Measurements from ENCODE around the gene GNPDA1. TPM values are rescaled to one million over a fixed set of nuclear protein-coding genes. Genes with fewer than 3 reads are reported as not detected.

GNPDA1 gene
- total and polyA plus RNA-seq, 9 of the 15 experiments (the other 6 are each of a cell fraction or from before 2014, with no cell fraction given), result 14.1 to 145 (median 52.2) TPM

GRCh38 chr5:141952020-141952419 lies 60.8 kb downstream of the GNPDA1 start:
- DNase-seq (ENCODE audit: extremely low read depth in 1 of 4, low spot score in 3 of 4), result no peak
- TF ChIP-seq ZSCAN32 (CRISPR knock-in tag; IDR thresholded peaks at IDR 0.05) (no peak), ARID2 (IDR thresholded peaks at IDR 0.05) (no peak), CREB3 (tag; conservative IDR thresholded peaks at IDR 0.05; ENCODE audit: low read depth) (no peak), ZBTB40 (IDR thresholded peaks at IDR 0.05) (no peak), ZBTB40 (CRISPR knock-in tag; IDR thresholded peaks at IDR 0.05) (no peak), MLX (CRISPR knock-in tag; conservative IDR thresholded peaks at IDR 0.05) (no peak), KDM2B (CRISPR knock-in tag; IDR thresholded peaks at IDR 0.05) (no peak), U2AF2 (optimal IDR thresholded peaks at IDR 0.05; ENCODE audit: low read depth, low read length) (no peak), EP300 (IDR thresholded peaks at IDR 0.05; ENCODE audit: low read length) (no peak), GTF2E2 (tag; IDR thresholded peaks at IDR 0.05) (no peak), ZNF143 (CRISPR knock-in tag; IDR thresholded peaks at IDR 0.05) (no peak), NCOA4 (IDR thresholded peaks at IDR 0.05; ENCODE audit: partially characterized antibody) (no peak), PHTF2 (CRISPR knock-in tag; IDR thresholded peaks at IDR 0.05) (no peak), MCM3 (IDR thresholded peaks at IDR 0.05) (no peak), TEAD2 (tag; IDR thresholded peaks at IDR 0.05) (no peak)

More at GRCh38 chr5:141952020-141952419, 60.8 kb downstream of the GNPDA1 start:
- in situ Hi-C loops (cut with MboI) (no loop called here), intact Hi-C loops (cut with micrococcal nuclease) (no loop called here)
- no peak for FAIRE-seq
- no peak overlapping the region for H3K4me2 ChIP-seq (ENCODE audit: insufficient read depth, low read length)
- ATAC-seq, result no peak
- no peak overlapping the region for H2AFZ ChIP-seq (ENCODE audit: low read depth, low read length)
- ChIA-PET POLR2A (no interaction called here), CTCF (ENCODE audit: low intra/inter-chr PET ratio) (no interaction called here)
- no peak overlapping the region for H3K4me3 ChIP-seq
- H3K27me3 ChIP-seq (ENCODE audit: control insufficient read depth in 2 of 2, insufficient read depth in 2 of 2, low read length in 2 of 2), result peaks cover 20 to 53% of the 10 kb centered on the region in 2 experiments; a peak in 4 of 5 replicates
- H3K4me1 ChIP-seq (replicated peaks in 1 of 2; ENCODE audit: control insufficient read depth in 2 of 2, insufficient read depth in 2 of 2, low read length in 2 of 2), result no peaks in the 10 kb centered on the region; a peak in 1 of 5 replicates
- no peaks in the 10 kb centered on the region for H3K9me3 ChIP-seq (replicated peaks; ENCODE audit: control insufficient read depth, insufficient read depth, low read depth, low read length)
- 29% methylated on average over 2 of the region's 2 CpGs for WGBS (ENCODE audit: insufficient coverage, low coverage, missing lambda C conversion rate)
- no peaks in the 10 kb centered on the region for H3K36me3 ChIP-seq (ENCODE audit: control insufficient read depth, insufficient read depth, low read length)
- H3K9ac ChIP-seq (ENCODE audit: insufficient read depth in 1 of 2, low read depth in 2 of 2, low read length in 2 of 2), result no peak overlapping the region
- H3K9me1 ChIP-seq (ENCODE audit: control insufficient read depth, insufficient read depth, low read length), result no peaks in the 10 kb centered on the region
- H3K79me2 ChIP-seq (ENCODE audit: control insufficient read depth, insufficient read depth, low read length), result no peaks in the 10 kb centered on the region
- no peak overlapping the region for H3K27ac ChIP-seq (ENCODE audit: extremely low read depth, low read depth, low read length)
- BruUV-seq (replicated peaks), result no TSS peak
- peaks cover 4% of the 10 kb centered on the region; the same call in 1 of the 2 replicates for H4K20me1 ChIP-seq (replicated peaks; ENCODE audit: control insufficient read depth, insufficient read depth, low read length)
